Stimulated activated CD8-positive, alpha-beta memory T cell treated with anti-CD3 and anti-CD28 coated beads, Interleukin-7, amount 100 ng/mL, for 4 hours (primary cell): ENCODE results near the gene MEF2D.

Experiments used
- DNase-seq, 2 donors: peaks; one replicate each; pipeline ENCODE4 v3.0.0-alpha.2; 2020; ENCODE audit warnings: low read depth in 2 of 2

The MEF2D gene

GRCh38 chr1:156488566-156489165 lies 11.9 kb downstream of the MEF2D start:
- no peak for DNase-seq

GRCh38 chr1:156487862-156488261 lies 12.7 kb downstream of the MEF2D start:
- no peak for DNase-seq

- DNase-seq: no peak
Measured at GRCh38 chr1:156486421-156487344, 13.9 kb downstream of the MEF2D start.

GRCh38 chr1:156485984-156486383 lies 14.6 kb downstream of the MEF2D start:
- DNase-seq: no peak

- no peak for DNase-seq
Measured at GRCh38 chr1:156484480-156485058, 16.0 kb downstream of the MEF2D start.

GRCh38 chr1:156483397-156483796 lies 17.2 kb downstream of the MEF2D start:
- DNase-seq: no peak

GRCh38 chr1:156482276-156482675 lies 18.3 kb downstream of the MEF2D start:
- DNase-seq: no peak

- DNase-seq: no peak
Measured at GRCh38 chr1:156481527-156481926, 19.0 kb downstream of the MEF2D start.

GRCh38 chr1:156480411-156481192 lies 20.0 kb downstream of the MEF2D start:
- peak; percentile 61 to 69 for DNase-seq

GRCh38 chr1:156480016-156480370 lies 20.6 kb downstream of the MEF2D start:
- no peak for DNase-seq

GRCh38 chr1:156479093-156480015 lies 21.2 kb downstream of the MEF2D start:
- DNase-seq: no peak

GRCh38 chr1:156478250-156478627 lies 22.3 kb downstream of the MEF2D start:
- DNase-seq: no peak

- no peak for DNase-seq
Measured at GRCh38 chr1:156477526-156478249, 22.9 kb downstream of the MEF2D start.

GRCh38 chr1:156476501-156477298 lies 23.9 kb downstream of the MEF2D start:
- no peak for DNase-seq

GRCh38 chr1:156475568-156476500 lies 24.7 kb downstream of the MEF2D start:
- DNase-seq: no peak

GRCh38 chr1:156474966-156475365 lies 25.6 kb downstream of the MEF2D start:
- DNase-seq: no peak

- no peak for DNase-seq
Measured at GRCh38 chr1:156471496-156472490, 28.8 kb downstream of the MEF2D start.
